NCI-H1048 (cell line): ENCODE data around the gene ACADVL.

Experiments
- DNase-seq: peaks from one replicate; lab custom pipeline; 2025; lab: John Stamatoyannopoulos, UW

ACADVL gene

DNA sequence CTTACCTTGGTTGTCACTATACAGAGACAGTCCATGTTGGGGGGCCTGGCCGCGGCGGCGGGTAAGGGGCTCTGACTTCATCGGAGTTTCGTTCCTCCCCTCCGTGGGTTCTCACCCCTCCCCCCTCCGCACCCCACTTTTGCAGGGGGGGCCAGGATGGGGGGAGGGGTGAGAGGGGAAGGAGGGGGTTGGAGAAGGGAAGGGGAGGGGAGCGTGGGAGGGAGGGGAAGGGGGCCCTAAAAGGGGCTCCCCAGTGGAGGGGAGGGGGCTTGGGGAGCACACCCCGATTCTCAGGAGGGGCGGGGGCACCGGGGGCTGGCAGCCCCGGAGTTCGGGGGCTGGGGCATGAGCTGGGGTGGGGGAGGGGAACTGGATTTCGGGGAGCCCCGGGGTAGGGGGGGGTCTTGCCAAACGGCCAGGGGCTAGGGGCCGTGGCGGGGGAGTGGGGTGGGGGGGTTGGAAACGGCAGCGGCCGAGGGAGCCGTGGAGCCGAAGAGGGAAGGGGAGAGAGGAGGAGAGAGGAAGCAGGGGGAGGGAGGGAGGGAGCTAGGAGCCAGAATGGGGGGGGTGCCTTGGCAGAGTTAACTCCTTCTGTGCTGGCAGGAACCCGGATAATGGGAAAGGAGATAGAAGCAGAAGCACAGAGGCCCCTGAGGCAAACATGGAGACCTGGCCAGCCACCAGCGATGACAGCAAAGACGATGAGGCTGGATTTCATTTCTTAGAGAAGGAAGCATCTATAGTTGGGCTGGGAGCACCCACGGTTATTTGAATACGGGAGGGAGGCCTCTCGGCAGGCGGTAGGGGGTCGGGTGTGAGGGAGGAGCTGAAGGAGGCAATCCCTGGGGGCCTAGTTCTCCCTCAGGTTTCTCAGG lies 2.4 kb upstream of the ACADVL start:
- no peak for DNase-seq

DNA sequence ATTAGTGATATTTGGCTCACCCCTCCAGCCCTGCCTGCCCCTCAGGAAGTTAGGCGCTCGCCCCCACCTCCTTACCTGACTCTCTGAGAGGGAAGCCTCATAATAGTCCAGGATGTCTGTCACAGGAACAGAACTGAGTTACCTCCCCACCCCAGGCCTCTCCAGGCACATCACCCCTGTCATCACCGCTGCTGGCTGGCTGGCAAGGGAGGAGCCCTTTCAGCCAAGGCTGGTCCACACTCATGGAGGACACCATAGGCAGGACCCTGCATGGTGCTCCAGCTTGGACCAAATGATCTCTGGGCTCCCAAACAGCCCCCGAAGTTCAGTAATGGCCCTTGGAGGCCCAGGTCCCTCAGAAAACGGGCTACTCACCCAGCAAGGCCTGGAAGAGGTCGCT lies 1.6 kb upstream of the ACADVL start:
- DNase-seq = no peak

DNA sequence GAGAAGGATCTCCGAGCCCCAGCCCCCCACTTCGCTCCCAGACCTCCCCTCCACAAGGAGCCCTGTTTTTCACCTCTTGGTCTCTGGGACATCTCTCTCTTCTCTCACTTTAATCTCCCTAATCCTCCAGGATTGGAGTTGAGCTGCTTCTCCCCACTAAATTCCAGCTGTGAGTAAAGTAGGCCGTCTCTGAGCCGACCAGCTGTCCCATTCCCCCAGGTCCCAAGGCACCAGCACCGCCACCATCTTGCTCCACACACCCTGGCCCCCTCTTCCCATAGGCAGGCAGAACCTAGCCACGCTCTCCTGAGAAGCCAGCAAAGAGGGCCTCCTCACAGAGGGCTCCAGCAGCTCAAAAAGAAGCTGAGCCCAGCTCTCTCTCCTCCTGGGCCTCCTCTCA lies 980 bp upstream of the ACADVL start:
- DNase-seq = no peak

DNA sequence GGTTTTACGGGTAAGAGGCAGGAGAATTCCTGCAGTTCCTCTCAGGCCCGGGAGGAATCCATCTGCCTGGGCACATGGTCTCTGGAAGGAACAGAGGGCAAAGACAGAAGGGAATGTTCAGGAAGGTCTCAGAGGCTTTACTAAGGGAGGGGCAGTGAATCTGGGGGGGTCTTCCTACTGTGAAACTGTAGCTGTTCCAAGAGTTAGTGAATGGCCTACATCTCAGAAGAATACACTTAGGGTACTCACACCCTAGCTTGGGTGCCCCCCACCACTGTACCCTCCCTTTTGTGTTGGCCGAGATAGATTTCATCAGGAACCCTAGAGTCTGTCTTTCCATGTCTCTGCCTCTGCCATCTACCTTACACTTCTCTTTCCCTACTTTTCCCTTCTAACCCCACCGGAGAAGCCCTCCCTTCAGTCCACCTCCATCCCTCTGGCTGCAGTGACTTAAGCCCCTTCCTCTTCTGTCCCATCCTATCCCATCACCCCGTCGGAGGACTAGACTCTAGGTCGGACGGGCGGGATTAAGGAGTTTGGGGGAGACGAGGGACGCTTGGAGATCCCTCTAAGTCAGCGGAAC lies 418 bp upstream of the ACADVL start:
- peak; percentile 49 for DNase-seq

DNA sequence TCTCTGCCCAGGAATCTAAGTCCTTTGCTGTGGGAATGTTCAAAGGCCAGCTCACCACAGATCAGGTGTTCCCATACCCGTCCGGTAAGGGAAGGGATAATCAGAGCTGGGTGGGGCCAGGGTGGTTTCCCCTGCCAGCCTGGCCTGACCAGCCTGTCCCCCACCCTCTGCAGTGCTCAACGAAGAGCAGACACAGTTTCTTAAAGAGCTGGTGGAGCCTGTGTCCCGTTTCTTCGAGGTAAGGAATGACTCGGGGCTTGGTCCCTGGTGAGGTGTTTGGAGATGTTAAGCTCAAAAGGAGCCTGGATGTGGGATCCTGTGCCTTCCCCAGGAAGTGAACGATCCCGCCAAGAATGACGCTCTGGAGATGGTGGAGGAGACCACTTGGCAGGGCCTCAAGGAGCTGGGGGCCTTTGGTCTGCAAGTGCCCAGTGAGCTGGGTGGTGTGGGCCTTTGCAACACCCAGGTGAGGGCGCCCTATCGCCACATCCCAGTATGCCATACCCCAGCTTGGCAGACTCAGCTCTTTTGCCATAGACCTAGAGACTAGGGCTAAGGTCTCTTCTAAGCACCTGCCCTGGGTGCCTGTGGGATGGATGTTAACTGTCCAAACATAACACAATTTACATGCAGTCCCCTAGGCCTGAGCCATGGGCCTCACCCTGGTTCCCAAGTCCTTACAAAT lies 997 bp downstream of the ACADVL start:
- DNase-seq = no peak

DNA sequence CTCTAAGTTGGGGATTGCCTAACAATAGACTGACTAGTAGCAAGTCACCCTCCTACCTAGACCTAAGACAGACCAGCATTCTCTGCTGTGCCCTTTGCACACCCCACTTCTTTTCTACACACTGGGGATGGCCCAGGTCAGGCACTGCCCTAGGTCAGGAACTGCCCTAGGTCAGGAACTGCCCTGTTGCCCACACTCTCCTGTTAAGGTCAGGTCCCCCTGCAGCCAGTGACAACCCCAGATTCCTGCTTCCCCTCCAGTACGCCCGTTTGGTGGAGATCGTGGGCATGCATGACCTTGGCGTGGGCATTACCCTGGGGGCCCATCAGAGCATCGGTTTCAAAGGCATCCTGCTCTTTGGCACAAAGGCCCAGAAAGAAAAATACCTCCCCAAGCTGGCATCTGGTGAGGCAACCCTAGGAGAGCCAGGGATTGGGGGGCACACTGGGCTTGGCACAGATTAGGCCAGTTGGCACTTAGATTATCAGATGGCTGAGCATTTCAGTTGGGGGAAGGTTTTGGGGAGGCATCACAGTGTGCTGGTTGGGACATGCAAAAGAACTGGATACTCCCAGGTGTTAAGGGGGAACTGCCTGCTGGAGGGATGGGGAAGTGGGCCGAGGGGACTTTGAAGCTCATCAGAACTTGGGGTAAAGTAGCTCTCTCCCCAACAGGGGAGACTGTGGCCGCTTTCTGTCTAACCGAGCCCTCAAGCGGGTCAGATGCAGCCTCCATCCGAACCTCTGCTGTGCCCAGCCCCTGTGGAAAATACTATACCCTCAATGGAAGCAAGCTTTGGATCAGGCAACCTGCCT lies 1.7 kb downstream of the ACADVL start:
- DNase-seq = no peak

DNA sequence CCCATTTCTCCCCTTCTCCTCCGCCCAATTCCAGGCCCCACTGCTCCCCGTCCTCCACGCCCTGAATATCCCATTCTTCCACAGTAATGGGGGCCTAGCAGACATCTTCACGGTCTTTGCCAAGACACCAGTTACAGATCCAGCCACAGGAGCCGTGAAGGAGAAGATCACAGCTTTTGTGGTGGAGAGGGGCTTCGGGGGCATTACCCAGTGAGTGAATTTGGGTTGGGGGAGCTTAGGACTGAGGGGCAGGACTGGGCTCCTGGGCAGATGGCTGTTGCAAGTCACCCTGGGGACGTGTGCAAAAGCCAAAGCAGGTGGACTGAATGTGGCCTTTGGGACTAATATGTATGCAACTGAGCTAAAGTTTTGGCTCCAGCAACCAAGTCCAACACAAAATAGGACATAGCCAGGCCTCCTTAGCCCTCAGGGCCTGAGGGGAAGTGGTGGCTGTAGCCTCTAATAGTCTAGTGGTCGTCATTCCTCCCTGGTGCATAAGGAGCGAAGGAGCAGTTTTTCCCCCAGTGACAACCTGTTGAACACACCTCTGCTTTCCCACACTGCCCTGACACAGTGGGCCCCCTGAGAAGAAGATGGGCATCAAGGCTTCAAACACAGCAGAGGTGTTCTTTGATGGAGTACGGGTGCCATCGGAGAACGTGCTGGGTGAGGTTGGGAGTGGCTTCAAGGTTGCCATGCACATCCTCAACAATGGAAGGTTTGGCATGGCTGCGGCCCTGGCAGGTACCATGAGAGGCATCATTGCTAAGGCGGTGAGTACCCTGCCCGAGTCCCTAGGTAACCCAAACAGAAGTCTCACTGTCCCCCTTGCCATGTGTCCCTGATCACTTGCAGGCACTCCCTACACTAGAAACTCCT lies 2.6 kb downstream of the ACADVL start:
- DNase-seq = no peak

DNA sequence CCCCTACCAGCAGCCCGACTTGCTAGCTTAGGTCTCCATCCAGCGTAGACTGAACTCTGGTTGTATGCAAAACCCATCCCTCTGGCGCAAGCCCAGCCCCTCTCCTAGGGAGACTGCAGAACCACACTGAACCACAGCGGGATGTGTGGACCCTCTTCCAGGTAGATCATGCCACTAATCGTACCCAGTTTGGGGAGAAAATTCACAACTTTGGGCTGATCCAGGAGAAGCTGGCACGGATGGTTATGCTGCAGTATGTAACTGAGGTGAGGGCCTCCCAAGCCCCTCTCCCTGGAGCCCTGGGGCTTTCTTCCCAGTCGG lies 3.2 kb downstream of the ACADVL start:
- no peak for DNase-seq

DNA sequence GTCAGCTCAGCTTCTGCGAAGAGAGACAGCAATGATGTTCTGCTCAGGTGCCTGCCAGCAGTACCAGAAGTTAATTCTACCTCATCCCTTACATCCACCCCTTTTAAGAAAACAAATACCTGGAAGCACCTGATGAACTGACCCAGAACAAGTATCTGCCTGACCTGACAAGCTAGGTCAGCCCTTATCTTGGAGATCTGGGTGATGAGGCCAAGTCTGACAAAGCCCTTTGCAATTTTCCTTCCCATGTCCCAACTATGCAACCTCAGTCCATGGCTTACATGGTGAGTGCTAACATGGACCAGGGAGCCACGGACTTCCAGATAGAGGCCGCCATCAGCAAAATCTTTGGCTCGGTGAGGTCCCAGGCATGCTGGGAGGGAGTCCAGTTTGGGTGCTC lies 3.6 kb downstream of the ACADVL start:
- DNase-seq = no peak

DNA sequence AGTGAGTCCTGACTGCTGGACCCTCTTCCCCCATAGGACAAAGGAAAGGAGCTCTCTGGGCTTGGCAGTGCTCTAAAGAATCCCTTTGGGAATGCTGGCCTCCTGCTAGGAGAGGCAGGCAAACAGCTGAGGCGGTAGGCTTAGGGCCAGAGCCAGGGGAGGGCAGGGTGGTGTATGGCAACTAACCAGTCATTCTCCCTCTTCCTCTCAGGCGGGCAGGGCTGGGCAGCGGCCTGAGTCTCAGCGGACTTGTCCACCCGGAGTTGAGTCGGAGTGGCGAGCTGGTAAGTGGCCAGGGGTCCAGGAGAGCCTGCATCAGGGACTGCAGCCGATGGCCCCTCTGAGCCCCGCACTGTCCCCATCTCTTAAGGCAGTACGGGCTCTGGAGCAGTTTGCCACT lies 4.4 kb downstream of the ACADVL start:
- DNase-seq = no peak

DNA sequence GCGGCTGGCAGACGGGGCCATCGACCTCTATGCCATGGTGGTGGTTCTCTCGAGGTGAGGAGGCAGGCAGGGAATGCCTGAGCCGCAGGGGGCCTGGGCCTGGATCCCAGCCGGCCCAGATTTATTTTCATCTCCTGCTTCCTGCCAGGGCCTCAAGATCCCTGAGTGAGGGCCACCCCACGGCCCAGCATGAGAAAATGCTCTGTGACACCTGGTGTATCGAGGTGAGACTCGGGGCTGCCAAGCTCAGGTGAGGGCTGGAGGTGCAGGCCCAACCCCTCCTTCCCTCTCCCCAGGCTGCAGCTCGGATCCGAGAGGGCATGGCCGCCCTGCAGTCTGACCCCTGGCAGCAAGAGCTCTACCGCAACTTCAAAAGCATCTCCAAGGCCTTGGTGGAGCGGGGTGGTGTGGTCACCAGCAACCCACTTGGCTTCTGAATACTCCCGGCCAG lies 4.9 kb downstream of the ACADVL start:
- no peak for DNase-seq

DNA sequence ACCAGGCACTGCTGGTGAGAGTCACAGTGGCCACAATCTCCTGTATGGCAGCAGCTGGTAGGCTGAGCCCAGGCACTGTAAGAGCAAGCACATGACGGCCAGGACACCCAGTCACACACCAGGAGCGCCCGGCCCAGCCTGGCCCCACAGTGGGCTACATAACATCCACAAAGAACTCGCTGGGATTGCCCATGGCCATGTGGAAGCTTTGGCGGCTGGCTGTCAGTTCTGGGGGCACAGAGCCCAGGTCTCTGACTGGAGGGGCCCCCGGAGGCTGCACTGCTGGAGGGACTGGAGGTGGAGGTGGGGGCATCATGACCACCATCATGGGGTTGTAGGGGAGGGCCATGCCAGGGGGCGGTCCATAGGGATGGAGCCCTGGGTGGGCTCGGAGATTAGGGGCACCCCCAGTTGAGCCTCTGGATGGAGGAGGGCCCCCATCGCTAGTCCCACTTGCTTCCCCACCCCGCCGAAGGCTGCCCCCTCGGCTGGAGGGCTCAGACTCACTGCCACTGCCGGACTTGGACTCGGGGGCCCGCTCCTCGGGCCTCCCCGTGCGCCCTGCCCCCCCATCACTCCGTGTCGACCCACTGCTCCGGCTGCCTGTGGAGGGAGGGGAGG lies 6.1 kb downstream of the ACADVL start:
- DNase-seq = no peak

DNA sequence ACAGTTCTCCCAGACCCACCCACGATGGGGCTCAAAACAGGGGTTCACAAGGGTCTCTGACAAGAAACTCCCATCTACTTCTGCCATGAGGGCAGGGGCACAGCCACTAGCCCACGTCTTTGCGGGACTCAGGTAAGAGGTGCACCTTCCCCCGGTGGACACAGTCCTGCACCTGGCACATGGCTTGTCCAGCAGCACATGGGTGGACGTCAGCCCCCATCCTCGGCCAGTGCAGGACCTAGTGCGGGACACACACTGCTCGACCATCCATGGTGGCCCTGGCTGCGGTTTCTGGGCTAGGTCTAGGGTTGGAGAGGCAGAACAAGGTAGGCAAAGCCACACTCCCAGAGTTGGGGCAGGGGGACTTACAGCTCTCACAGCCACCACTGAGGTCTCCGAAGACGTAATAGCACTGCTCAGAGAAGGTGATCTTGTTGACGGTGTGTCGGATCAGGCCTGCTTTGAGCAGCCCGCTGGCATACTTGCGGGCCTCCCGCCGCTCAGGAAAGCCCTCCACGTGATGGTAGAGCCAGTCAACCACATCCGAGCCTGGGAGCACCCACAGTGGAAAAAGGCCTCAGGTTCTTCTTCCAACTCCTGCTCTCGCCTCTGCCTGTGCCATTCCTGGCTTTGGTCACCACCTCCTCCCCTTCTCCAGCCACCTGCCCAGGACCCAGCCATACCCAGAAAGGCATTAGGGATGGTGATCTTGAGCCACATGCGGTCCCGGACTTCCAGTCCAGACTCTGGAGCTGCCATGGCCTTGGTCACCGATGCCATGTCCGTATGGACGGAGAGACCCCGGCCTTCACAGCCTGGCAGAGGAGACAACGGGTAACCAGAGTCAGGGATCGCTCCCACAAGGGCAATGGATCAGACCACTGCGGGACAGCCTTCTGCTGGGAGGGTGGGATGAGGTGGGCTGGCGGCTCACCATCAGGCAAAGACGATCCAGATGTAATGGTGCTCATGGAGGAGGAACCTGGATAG lies 7.3 kb downstream of the ACADVL start:
- no peak for DNase-seq

DNA sequence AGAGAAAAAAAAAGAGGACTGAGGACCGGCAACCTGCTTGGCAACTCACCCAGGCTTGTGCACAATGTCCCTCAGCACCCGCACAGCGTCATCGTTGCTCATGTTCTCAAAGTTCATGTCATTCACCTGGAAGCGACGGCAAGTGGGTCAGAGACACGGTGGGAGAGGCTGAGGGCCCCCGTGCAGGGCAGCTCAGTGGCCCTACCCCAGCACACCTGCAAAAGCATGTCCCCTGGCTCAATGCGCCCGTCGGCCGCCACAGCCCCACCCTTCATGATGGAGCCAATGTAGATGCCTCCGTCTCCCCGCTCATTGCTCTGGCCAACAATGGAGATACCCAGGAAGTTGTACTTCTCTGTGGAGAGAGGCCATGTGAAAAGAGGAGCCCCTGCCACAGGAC lies 9.2 kb downstream of the ACADVL start:
- no peak for DNase-seq

DNA sequence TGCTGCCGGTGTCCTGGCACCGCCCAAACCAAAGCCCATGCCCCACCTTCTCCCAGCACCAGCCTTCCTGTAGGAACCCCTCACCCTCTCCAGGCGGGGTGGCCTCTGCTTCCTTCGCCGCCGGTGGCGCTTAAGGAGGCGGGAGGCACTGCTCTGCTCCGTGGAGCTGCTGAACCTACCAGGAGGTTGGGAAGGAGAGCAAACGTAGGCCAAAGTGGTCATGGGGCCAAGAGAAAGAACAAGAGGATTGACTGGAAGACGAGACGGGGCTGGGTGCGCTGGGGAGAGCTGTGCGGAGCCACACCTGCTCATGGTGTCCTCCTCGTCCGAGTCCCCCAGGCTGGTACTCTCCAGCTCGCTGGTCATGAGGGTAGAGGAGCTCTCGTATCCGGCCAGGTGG lies 9.8 kb downstream of the ACADVL start:
- no peak for DNase-seq

DNA sequence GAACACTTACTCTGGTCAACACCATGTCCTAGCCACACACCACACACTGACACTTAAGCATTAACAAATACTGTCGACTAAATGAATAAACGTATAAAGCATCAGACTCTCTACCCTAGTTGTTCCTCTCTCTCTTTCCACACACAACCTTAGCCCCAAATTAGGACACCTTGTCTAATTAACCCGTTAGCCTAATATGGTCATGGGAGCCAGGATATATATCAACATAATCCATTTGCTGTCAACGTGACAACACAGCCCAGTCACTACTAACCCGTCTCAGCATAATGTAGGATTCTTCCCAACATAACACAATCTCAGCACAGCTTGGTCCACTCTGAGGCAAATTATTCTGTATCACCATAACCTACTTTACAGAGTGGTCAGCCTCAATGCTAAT lies 12.4 kb downstream of the ACADVL start:
- DNase-seq = no peak

DNA sequence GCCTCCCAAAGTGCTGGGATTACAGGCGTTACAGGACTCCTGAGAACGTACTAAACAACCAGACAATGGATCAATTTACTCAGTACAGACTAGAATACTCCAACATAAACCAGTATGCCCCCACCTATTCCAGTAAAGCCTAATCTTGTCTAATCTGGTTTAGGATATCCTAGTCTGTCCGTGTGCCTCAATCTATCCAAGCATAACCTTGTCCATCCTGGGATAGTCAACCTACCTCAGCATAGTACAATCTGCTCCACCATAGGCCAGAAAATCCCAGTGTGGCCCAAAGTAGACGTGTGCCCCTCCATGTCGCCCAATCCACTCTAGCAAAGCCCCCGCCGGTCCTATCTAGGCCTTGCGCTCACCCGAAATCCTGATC lies 14.0 kb downstream of the ACADVL start:
- DNase-seq = no peak

DNA sequence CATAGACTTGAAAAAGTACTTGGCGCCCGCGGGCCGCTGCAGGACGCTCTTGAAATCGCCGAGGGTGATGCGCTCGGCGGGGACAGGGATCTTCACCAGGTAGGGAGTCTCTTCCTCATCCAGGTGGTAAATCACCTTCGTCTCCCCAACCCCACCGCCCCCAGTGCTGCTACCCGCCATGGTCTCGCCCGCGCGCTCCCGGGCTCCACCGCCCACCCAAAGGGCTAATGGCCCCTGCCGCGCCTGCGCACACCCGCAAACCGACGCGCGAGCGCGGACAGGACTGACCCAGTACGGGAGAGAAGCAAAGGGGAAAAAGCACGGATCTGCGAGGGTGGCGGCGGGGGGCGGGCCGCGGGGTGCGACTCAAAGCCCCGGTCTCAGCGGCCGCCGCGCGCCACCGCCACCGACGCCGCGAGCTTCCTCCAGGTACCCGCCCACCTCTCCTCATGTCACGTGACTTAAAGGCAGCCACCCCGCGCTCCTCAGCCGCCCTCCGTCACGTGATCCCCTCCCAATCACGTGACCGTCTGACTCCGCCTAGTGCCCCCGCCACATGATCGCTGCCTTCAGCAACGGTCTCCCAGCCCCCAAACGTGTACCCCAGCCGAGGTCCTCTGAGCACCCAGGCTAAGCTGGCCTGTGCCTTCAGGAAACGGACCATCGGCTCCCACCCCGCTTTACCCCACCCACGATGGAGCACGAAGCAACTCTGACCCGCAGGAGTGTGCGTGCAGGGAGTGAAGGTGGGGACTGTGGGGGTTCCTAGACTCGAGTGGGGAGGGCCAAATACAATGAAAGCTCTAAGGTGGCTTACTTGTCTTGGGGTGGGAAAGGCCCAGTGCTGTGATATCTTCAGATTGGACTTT lies 14.6 kb downstream of the ACADVL start, which contains the start of gene DVL2:
Gene DVL2, minus strand, starts transcription at position 435 of the 869 bp plus-strand sequence. Its CDS starts 255 bp downstream, at position 180.
- DNase-seq = peak; percentile 83
